OCI-LY3 (cell line): ENCODE measurements around the gene S100B.
A peak's percentile ranks its signal among the peaks of the same experiment; 100 is the strongest.
"Not testable (repeated sequence)": the region's sequence is repeated elsewhere in the genome, so short reads cannot be mapped to it uniquely, and the experiment has no call there.

Experiments
- H2AFZ ChIP-seq: fragments of 200-600, 300-600 bp; shearing (Covaris generic); 2 replicates; pipeline ENCODE4 v1.6.0; 2014; ENCODE audit warnings: antibody characterized with exemption, low read depth, low read length
- H3K27ac ChIP-seq: fragments of 200-600, 300-600 bp; sonication (generic); 2 replicates; pipeline ENCODE4 v1.5.1; 2014; ENCODE audit warnings: mild to moderate bottlenecking, low read length, moderate library complexity, mixed read lengths
- H3K27me3 ChIP-seq: fragments of 200-600, 300-600 bp; sonication (generic); 2 replicates; pipeline ENCODE4 v1.6.1; 2014; ENCODE audit warnings: low read depth, low read length, mixed read lengths
- H3K36me3 ChIP-seq: fragments of 200-600, 300-600 bp; sonication (generic); replicated peaks from 2 replicates; pipeline ENCODE3; 2014; ENCODE audit warnings: low read depth, low read length, mixed read lengths
- H3K4me1 ChIP-seq: fragments of 300-600, 200-600 bp; sonication (generic); 2 replicates; pipeline ENCODE4 v1.6.1; 2014; ENCODE audit warnings: low read length, mixed read lengths
- H3K4me2 ChIP-seq: fragments of 200-600, 300-600 bp; sonication (generic); 2 replicates; pipeline ENCODE4 v1.6.1; 2014; ENCODE audit warnings: low read length, mixed read lengths
- H3K4me3 ChIP-seq: fragments of 300-600, 200-600 bp; sonication (generic); 2 replicates; pipeline ENCODE4 v1.5.1; 2014; ENCODE audit warnings: antibody characterized with exemption, mild to moderate bottlenecking, low read length, moderate library complexity
- H3K79me2 ChIP-seq: fragments of 300-600, 200-600 bp; shearing (Covaris generic); 2 replicates; pipeline ENCODE4 v1.6.1; 2014; ENCODE audit warnings: mild to moderate bottlenecking, low read length, mixed read lengths
- H3K9ac ChIP-seq: fragments of 300-600, 200-600 bp; shearing (Covaris generic); 2 replicates; pipeline ENCODE4 v1.6.0; 2014; ENCODE audit warnings: mild to moderate bottlenecking, low read length, moderate library complexity
- H3K9me3 ChIP-seq: fragments of 200-600, 300-600 bp; shearing (Covaris generic); 2 replicates; pipeline ENCODE4 v1.6.1; 2014; ENCODE audit warnings: low read length, mixed read lengths; ENCODE audit not compliant: insufficient read depth
- H4K20me1 ChIP-seq: fragments of 200-600, 300-600 bp; sonication (generic); 2 replicates; pipeline ENCODE4 v1.6.1; 2016; ENCODE audit warnings: low read length, mixed read lengths; ENCODE audit not compliant: insufficient read depth
- EZH2phosphoT487 ChIP-seq: fragments of 200-600 bp; shearing (Covaris generic); IDR thresholded peaks from 2 replicates; pipeline ENCODE4 v1.6.1; 2018; ENCODE audit warnings: antibody characterized with exemption, mixed run types, low read depth
- TF ChIP-seq, protein P1 (sequence below): fragments of 200-600, 300-600 bp; sonication (generic); IDR thresholded peaks from 2 replicates; pipeline ENCODE4 v1.5.1; 2014; ENCODE audit warnings: antibody characterized with exemption, low read length, low read depth

Gene S100B

GRCh38 chr21:46634427-46634826 lies 29.5 kb upstream of the S100B start:
- Histone ChIP-seq H3K9ac (peak overlapping the region; percentile 84), H3K4me3 (peak overlapping the region; percentile 89), H3K4me1 (peaks cover 17% of the 10 kb centered on the region), H3K9me3 (no peaks in the 10 kb centered on the region), H3K79me2 (no peaks in the 10 kb centered on the region), H3K36me3 (no peaks in the 10 kb centered on the region), H3K4me2 (peak overlapping the region; percentile 77), H2AFZ (peak overlapping the region; percentile 58), H4K20me1 (no peaks in the 10 kb centered on the region), H3K27me3 (no peaks in the 10 kb centered on the region), H3K27ac (peak overlapping the region; percentile 73)
- TF ChIP-seq, protein P1, sequence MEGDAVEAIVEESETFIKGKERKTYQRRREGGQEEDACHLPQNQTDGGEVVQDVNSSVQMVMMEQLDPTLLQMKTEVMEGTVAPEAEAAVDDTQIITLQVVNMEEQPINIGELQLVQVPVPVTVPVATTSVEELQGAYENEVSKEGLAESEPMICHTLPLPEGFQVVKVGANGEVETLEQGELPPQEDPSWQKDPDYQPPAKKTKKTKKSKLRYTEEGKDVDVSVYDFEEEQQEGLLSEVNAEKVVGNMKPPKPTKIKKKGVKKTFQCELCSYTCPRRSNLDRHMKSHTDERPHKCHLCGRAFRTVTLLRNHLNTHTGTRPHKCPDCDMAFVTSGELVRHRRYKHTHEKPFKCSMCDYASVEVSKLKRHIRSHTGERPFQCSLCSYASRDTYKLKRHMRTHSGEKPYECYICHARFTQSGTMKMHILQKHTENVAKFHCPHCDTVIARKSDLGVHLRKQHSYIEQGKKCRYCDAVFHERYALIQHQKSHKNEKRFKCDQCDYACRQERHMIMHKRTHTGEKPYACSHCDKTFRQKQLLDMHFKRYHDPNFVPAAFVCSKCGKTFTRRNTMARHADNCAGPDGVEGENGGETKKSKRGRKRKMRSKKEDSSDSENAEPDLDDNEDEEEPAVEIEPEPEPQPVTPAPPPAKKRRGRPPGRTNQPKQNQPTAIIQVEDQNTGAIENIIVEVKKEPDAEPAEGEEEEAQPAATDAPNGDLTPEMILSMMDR: no peak
- TF ChIP-seq EZH2phosphoT487: no peak

DNA sequence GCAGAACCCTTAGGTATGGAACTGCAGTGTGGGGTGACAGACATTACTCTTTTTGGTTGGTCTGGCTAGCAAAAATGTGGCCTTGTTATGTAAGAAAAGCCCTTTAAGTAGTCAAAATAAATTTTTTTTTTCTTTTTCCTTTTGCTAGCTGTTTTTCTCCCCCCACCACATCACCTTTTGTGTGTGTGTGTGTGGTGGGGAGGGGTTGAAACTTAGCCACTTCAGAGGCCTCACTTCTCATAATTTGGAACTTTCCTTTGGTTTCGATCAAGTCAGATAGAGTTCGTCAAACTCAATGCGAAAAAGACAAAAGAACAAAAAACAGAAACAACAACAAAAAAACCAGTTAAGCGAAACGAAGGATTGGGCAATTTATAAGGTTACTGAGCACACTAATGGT lies 28.7 kb upstream of the S100B start:
- TF ChIP-seq EZH2phosphoT487: no peak
- TF ChIP-seq, protein P1: no peak
- H3K9ac ChIP-seq: no peak overlapping the region
- no peaks in the 10 kb centered on the region for H3K9me3 ChIP-seq
- H3K4me3 ChIP-seq: no peak overlapping the region
- no peaks in the 10 kb centered on the region for H3K27me3 ChIP-seq
- H3K4me1 ChIP-seq: peaks cover 17% of the 10 kb centered on the region
- no peaks in the 10 kb centered on the region for H3K36me3 ChIP-seq
- H4K20me1 ChIP-seq: no peaks in the 10 kb centered on the region
- no peak overlapping the region for H3K4me2 ChIP-seq
- no peak overlapping the region for H3K27ac ChIP-seq
- H2AFZ ChIP-seq: no peak overlapping the region
- no peaks in the 10 kb centered on the region for H3K79me2 ChIP-seq

- H3K4me2 ChIP-seq, H2AFZ ChIP-seq, H3K36me3 ChIP-seq, H3K4me1 ChIP-seq, H3K9ac ChIP-seq, H3K27me3 ChIP-seq, H3K4me3 ChIP-seq, H4K20me1 ChIP-seq, H3K9me3 ChIP-seq, H3K27ac ChIP-seq, H3K79me2 ChIP-seq: not testable (repeated sequence)
Observed at GRCh38 chr21:46630915-46631314, 26.0 kb upstream of the S100B start.

DNA sequence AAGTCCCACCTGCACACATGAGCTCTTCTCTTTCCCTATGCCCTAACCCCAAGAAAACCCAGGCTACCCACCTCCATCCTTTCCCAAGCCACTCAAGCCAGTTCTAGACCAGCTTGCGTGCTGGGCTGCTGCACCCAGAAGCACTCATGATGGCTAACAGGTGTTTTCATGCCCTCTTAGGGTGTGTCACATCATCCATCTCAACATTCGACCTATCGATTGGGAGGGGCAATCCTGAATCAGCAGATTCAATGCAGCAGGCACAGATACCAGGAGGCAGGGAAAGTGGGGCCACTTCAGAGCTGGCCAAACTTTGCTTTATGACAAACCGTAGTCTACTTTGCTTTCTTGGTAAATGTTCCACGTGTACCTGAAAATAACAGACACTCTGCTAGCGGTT lies 24.0 kb upstream of the S100B start:
- Histone ChIP-seq H3K4me2 (no peak overlapping the region), H3K4me3 (no peak overlapping the region), H3K9me3 (no peaks in the 10 kb centered on the region), H3K4me1 (no peaks in the 10 kb centered on the region), H3K36me3 (no peaks in the 10 kb centered on the region), H2AFZ (no peak overlapping the region), H4K20me1 (no peaks in the 10 kb centered on the region), H3K27me3 (no peaks in the 10 kb centered on the region), H3K79me2 (no peaks in the 10 kb centered on the region), H3K9ac (no peak overlapping the region), H3K27ac (no peak overlapping the region)
- TF ChIP-seq, protein P1: no peak
- TF ChIP-seq EZH2phosphoT487: no peak

- Histone ChIP-seq H3K36me3 (no peaks in the 10 kb centered on the region), H3K27me3 (no peaks in the 10 kb centered on the region), H2AFZ (no peak overlapping the region), H3K27ac (no peak overlapping the region), H3K4me2 (no peak overlapping the region), H3K79me2 (no peaks in the 10 kb centered on the region), H4K20me1 (no peaks in the 10 kb centered on the region), H3K4me1 (no peaks in the 10 kb centered on the region), H3K4me3 (no peak overlapping the region), H3K9ac (no peak overlapping the region), H3K9me3 (no peaks in the 10 kb centered on the region)
- TF ChIP-seq, protein P1: no peak
- no peak for TF ChIP-seq EZH2phosphoT487
Observed at GRCh38 chr21:46627726-46628125, 22.8 kb upstream of the S100B start.
